GM21367 (cell line): ENCODE results near the gene CHST4.
A peak's percentile ranks its signal among the peaks of the same experiment; 100 is the strongest.
"Not testable (repeated sequence)": the region's sequence is repeated elsewhere in the genome, so short reads cannot be mapped to it uniquely, and the experiment has no call there.

Experiments
- ATAC-seq: cut with Tn5 transposase; IDR thresholded peaks from one replicate; pipeline ENCODE4 v1.9.1; 2021; ENCODE audit not compliant: unreplicated experiment

CHST4 gene

DNA sequence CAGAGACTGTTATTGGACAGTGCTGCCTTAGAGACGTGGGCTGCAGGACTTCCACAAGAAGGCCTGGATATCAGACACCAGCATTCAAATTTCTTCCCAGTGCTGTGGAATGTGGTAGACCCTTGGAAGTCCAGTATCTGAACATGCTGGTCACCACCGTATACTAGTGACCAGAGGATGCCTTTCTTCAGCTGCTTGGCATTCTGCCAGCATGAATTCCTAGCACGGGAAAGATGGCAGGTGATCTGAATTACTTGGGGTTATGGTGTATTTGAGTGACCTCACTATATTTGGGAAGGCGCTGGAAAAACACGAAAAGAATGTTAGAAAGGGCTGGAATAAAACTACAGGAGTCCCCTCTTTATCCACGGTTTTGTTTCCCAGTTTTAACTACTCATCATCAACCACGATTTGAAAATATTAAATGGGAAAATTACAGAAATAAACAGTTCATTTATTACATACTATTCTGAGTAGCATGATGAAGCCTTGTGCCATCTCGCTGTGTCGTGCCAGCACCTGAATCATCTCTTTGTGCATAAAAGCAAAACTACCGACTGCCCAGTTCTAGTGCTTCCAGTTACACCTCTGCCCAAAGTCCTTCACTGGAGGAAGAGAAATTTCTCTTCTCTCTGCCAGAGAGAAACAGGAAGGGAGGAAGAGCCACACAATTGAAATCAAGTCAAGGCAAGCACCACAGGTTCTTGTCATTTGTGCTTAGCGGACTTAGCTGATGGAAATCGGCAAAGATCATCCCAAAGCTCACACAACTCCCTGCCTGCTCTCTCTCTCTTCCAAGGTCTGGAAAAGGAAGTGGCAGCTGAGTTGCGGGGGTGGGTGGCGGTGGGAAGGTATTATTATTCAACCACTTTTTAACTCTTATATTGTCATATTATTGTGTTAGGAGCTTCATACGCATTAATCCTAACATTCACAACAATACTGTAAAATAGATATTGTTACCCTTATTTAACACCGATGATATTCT is 1.4 kb upstream of the CHST4 start:
- no peak for ATAC-seq

DNA sequence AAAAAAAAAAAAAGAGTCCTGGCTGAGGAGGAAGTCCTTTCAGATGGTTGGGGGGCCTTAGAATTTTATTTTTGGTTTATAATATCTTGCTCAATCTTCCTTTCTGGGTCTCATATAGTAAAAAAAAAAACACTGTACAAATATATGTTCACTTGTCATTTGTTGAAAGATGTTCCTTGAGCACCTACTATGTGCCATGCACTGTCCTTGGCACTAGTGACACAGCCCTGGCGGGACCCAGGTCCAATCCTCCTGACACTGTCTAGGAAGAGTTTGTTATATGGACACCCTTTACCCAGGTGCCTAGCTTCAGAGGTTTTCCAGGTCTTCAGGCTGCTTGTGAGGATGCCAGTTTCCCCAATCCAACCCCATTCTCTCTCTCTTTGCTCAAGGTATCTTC is 2.0 kb downstream of the CHST4 start:
- ATAC-seq = no peak

DNA sequence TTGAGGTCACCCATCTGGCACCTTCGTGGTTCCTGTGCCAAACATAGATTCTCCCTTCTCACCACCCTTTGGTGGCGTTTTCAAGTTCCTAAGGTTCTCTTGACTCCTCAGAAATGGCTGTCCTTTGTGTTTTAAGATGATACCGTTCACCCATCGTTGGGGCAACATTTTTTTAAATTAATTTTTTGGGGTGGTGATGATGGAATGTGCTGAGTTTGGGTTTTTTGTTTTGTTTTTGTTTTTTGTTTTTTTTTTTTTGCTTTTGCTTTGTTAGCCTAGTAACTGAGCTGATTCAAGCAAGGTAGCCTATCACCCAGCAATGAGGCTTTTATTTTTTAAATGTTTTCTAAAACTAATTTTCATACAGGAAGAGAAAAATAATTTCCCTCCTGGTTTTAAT is 2.6 kb downstream of the CHST4 start:
- no peak for ATAC-seq

DNA sequence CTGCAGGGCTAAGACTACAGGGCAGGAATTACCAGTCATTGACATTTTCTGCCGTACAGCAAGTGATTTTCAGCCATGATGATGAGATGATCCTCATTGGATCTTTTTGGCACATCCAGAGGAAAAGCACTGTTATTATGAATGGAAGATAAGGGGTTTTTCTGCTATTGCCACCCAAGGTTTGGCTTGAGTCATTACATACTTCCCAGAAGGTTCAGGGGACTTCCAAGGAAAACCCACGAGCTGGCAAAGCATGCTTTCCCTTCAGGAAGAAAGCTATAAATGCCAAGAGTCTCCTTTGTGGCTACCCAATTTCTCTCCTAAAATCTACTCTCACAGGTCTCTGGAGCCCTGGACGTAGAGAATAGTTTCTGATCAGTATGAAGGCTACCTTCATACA is 6.1 kb downstream of the CHST4 start:
- no peak for ATAC-seq

DNA sequence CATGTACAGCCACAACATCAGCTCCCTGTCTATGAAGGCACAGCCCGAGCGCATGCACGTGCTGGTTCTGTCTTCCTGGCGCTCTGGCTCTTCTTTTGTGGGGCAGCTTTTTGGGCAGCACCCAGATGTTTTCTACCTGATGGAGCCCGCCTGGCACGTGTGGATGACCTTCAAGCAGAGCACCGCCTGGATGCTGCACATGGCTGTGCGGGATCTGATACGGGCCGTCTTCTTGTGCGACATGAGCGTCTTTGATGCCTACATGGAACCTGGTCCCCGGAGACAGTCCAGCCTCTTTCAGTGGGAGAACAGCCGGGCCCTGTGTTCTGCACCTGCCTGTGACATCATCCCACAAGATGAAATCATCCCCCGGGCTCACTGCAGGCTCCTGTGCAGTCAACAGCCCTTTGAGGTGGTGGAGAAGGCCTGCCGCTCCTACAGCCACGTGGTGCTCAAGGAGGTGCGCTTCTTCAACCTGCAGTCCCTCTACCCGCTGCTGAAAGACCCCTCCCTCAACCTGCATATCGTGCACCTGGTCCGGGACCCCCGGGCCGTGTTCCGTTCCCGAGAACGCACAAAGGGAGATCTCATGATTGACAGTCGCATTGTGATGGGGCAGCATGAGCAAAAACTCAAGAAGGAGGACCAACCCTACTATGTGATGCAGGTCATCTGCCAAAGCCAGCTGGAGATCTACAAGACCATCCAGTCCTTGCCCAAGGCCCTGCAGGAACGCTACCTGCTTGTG is 10.7 kb downstream of the CHST4 start:
- ATAC-seq = no peak

DNA sequence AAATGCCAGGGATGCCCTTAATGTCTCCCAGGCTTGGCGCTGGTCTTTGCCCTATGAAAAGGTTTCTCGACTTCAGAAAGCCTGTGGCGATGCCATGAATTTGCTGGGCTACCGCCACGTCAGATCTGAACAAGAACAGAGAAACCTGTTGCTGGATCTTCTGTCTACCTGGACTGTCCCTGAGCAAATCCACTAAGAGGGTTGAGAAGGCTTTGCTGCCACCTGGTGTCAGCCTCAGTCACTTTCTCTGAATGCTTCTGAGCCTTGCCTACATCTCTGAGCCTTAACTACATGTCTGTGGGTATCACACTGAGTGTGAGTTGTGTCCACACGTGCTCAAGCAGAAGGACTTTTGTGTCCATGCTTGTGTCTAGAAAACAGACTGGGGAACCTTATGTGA is 11.4 kb downstream of the CHST4 start:
- peak; percentile 54 for ATAC-seq

DNA sequence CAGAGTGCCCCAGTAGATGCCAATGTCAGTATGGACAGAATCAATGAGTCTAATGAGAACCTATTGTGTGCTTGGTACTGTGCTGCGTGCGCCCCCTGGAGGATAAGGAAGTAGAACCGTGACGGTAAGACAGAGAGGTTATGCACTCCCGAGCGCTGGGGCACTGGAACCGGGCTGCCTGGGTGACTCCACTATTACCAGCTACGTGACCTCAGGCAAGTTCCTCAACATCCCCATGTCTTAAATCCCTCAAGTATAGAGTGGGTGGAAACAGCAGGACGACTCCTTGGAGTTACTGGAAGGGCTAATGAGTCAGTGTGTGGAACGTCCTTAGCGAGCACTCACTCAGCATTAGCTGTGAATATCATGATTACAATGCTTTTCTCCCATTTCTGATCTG is 16.2 kb downstream of the CHST4 start:
- ATAC-seq = no peak

DNA sequence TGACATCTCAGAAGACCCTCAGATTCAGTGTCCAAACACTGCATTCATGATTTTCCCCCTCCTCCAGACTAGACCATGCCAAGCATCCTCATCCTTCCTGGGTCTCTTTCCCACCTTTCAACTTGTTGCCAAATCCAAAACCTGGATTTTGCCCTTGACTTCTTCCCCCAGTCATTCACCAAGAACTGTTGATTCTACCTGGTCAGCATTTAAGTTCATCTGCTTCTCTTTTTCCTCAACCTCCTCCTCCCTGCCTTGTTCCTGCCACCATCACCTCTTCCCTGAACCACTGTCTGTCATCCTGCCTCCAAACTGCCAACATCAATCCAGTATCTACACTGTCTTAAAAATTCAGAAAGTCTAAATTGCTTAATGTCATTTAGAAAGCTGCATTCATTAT is 20.9 kb downstream of the CHST4 start:
- ATAC-seq = no peak

DNA sequence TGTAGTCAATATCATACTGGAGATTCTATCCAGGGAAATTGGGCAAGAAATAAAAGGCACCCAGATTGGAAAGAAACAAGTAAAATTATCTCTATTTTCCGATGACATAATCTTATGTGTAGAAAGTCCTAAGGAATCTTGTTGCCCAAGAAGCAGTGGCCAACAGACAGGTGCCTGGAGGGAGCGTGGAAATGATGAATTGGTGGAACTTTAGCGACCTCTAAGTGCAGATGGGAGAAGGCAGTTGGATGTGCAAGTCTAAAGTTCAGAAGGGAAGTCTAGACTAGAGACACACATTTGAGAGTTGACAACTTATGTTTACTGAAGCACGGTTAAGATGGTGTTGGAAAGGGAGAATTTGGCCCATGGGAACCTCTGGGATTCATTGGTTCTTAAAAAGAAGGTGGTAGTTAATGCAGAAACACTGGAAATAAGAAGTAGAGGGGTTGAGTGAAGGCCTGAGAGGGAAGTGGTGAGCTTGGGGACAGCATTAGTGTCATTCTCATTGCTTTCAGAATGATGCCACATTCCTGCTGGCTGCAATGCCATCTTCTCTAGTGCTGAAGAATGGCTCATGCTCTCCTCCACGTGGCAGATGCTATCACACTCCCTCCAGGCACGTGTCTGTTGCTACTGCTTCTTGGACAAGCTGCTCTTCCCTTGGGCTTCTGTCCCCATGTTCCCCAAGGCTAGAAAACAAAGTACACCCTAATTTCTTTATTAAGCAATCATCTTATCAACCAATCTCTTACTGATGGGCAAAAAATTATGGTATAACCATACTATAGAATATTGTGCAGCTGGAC is 26.7 kb downstream of the CHST4 start:
- ATAC-seq = no peak

DNA sequence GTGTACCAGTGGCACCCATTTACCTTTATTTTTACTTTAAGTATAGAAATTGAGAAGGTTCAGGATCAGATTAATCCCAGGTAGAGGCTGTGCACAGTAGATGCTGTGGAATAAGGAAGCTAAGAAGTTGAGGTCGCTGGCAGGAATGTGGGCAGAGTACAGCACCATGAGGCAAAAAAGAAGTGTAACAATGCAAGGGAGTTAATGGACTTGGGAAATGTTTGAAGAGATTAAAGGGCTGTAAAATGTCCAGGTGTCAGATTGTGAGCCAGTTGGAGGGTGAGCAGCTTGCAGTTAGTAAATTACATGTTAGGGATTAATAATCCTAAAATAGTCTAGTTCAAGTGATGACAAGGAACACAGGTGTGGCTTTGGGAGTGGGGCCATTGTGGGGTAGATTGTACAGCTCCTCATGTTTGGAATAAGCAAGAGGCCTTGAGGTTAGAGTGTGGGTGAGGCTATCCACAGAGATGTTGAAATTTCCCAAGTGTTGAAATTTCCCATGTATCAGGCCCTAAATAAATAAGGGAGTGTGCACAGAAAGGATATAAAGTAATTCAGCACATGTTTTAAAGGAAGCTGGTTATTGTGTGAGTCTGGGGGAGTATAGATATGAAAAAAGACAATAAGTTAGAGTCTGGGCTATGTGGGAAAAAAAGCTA is 29.1 kb downstream of the CHST4 start:
- no peak for ATAC-seq

DNA sequence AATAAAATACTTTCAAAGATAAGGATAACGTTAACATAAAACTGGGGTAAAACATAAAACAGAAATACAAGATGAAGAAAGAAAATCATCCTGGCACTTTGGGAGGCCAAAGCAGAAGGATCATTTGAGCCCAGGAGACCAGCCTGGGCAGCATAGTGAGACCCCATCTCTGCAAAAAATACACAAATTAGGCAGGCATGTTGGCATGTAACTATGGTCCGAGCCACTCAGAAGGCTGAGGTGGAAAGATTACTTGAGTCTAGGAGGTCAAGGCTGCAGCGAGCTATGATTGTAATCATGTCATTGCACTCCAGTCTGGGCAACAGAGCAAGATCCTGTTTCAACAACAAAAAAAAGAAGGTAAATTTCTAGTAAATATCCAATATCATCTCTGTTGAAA is 31.1 kb downstream of the CHST4 start:
- no peak for ATAC-seq

DNA sequence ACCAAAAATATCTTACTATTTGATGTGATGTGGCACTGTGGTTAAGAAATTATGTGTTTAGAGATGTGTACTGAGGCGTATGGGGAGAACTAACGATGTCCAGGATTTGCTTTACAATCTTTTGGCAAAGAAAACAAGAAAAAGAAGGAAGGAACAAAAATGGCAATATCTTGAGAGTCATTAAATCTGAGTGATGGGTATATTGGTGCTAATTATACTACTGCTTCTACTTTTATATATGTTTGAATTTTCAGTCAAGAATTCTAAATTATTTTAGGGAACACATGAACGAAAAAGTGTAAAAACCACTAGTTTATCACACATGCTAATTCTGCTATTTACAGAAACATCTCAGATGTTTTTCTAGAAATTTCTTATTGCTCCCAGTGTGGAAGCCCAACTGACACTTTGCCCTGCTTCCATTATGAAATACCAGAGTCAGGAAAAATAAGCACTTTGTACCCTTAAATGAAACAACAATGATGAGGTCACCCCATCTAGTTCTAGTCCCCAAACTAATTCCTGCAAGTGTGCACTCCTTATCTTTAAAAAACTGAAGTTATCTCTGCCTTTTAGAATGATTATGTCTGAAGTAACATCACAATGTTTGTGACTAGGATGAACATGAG is 31.8 kb downstream of the CHST4 start:
- no peak for ATAC-seq

DNA sequence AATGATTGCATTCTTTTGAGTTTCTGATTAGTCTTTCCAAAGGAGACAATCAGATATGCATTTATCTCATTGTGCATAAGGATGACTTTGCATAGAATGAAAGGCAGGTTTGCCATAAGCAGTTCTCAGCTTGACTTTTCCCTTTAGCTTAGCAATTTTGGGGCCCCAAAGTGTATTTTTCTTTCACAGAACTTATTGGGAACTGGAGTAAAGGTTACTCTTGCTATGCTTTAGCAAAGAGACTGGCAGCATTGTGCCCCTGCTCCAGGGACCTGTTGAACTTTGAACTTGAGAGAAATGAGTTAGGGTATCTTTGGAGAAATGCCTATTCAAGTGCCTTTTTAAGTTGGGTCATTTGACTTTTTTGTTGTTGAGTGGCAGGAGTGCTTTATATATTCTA is 33.6 kb downstream of the CHST4 start:
- no peak for ATAC-seq

DNA sequence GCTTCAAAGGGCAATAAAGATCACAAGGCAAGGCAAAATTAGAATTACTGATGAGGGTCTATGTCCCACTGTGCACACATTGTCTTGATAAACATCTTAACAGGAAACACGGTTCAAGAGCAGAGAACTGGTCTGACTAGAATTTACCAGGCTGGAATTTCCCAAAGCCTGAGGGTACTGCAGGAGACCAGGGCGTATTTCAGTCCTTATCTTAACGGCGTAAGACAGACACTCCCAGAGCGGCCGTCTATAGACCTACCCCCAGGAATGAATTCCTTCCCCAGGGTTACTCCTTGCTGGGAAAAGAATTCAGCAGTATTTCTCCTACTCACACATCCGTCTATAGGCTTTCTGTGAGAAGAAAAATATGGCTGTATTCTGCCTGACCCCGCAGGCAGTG is 35.7 kb downstream of the CHST4 start:
- ATAC-seq = not testable (repeated sequence)

DNA sequence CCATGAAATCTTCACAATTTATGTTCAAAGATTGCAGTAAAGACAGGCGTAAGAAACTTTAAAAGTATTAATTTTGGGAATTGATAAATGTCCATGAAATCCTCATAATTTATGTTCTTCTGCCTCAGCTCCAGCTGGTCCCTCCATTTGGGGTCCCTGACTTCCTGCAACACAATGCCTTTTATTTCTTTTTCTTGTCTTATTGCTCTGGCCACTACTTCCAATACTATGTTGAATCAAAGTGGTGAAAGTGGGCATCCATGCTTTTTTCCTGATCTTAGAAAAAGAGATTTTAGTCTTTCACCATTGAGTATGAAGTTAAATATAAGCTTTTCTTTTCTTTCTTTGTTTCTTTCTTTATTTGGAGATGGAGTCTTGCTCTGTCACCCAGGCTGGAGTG is 36.3 kb downstream of the CHST4 start:
- ATAC-seq = no peak

DNA sequence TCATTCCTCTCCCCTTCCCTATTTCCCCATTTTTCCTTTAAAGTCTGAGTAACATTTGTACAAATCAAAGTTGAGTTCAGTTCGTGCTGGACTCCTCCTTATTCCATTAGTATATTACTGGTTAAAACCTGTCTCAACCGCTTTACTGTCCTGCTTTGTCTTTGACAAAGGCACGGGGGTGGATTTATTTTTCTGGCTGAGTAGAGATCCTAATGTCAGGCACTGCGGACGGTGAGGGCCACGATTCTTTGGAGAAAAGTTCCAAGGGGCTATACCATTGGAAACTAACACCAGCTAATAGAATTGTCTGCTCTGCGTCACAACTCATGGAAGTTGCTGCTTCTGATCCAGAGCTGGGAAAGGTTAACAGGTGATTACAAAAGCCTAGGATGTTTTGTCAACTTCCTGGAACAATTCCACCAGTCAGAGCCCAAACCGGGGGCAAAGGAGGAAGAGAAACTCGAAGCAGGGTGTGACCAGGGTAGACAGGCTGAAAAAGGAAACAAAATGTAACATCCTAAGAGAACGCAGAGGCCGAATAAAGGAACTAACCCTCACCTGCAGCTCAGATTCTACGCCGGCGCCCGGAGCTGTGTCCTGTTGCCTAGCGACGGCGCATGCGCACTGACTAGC is 38.2 kb downstream of the CHST4 start:
- ATAC-seq = no peak

DNA sequence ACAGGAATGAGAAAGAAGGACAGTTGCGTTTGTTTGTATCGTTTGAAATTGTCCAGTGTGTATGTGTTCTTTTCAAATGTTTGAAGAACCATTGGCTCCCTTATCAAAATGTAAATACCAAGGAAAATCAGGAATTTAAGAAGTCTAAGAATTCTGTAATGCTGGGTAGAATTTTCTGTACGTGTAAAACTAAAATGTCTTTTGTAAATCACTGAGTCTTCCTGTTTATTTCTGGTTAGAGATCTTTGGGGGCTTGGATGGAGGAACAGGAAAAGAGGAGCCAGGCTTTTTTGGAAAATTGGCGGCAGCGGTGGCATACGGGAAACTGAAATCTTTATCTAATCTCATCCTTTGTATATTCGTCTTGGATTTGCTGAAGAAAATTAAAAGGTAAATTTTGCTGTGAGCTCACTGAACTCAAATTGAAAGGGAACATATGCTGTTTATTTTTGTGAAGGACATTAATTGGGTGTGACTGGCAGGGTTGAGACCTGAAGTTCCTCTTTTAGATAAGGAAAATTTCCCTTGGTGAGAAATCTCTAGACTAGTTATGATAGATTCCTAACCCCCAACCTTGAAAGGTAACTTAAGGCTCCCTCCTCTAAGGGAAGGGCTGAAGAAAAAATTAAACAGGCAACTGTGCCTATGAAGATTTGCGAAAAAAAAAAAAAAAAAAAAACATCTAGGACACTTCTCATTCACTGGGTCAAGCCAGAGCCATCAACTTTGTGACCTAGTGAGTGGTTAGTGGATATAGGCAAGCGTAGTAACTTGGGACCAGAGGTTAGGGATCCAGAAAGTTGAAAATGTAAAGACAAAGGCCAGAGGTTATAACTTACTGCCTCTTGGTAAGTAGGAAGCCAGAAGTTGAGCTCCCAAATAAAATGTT is 39.8 kb downstream of the CHST4 start:
- no peak for ATAC-seq

DNA sequence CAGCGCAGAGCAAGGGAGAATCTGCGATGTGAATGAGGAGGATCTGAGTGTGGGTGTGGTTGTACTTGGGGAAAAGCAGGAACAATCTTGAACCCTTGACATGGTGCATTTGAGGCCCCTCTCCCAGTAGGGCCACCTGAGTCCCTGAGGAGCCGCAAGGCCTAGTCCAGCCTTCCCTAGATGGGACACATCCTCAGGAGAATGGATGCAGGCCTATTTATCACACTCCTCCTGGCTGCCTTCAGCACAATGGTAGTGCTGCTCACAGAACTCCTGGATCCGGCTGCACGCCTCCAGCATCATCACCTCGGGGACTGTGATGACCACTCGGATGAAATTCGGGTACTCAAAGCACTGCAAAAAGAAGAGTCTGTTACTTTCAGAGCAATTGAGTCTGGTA is 41.7 kb downstream of the CHST4 start:
- no peak for ATAC-seq

DNA sequence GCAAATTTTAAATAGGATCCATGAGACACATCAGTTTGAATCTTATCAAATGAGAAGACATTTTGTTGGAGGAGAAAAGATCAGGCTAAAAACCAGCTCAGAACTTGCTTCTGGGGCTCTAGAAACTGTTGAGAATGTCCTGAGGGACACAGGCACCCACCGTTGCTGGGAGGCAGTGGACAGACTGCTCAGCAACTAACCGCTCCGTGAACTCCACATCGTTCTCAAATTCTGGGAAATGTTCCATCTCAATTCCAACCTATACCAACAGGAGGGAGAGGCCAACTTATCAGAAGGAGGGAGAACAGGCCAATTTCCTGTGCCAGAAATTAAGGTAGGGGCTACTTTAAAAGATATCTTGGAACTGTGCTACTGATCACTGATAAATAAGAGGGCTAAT is 42.3 kb downstream of the CHST4 start:
- no peak for ATAC-seq
